HEK293T (cell line): Measurements from ENCODE around the gene GRIA3.

Experiments
- BHLHE40 ChIP-seq: fragments of 450-650 bp; IDR thresholded peaks from 2 replicates; pipeline ENCODE4 v1.6.1; 2016; ENCODE audit warnings: mild to moderate bottlenecking, moderate library complexity, borderline replicate concordance
- FOXA1 ChIP-seq: fragments of 450-650 bp; IDR thresholded peaks from 2 replicates; pipeline ENCODE4 v1.6.1; 2016; ENCODE audit warnings: mild to moderate bottlenecking
- HDGF ChIP-seq: fragments of 450-650 bp; IDR thresholded peaks from 2 replicates; pipeline ENCODE4 v1.6.1; 2017; ENCODE audit warnings: antibody characterized with exemption, borderline replicate concordance
- ZNF384 ChIP-seq: fragments of 450-650 bp; IDR thresholded peaks from 2 replicates; pipeline ENCODE4 v1.6.1; 2016

DNA sequence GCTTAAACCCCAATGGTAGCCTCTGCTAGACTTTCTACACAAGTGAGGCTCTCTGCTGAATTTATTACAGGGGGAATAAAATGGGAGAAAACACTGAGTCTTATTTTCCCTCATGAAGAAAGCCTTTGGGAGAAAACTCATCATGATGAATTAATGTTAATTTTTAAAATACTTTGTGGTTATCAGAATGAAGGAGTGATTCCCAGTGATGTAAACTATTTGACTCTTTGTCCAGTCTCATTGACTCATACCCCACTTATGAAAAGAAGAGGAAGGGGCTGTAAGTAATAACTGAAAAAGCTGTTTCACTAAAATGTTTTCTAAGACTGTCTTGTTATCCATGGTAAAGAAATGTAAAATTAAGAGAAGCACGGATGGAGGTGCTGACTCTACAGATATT is 208.8 kb downstream of the GRIA3 start:
- no peak for TF ChIP-seq FOXA1
- TF ChIP-seq HDGF: no peak
- TF ChIP-seq BHLHE40: no peak
- TF ChIP-seq ZNF384: no peak
